Endothelial cell of umbilical vein (primary cell): ENCODE measurements around the gene ADIPOR2. TPM values are rescaled to one million over a fixed set of nuclear protein-coding genes. Genes with fewer than 3 reads are reported as not detected.

ENCODE experiments used
- BruUV-seq: library from RNA; stranded (reverse); fragments of 400-500 nt; replicated peaks from 2 replicates; lab custom pipeline; 2021; lab: Mats Ljungman, UMichigan
- CTCF ChIA-PET: fragments of 300-600, 350-600 bp; sonication (Branson Sonifier 250); formaldehyde crosslinking; loops from one replicate; lab custom pipeline; 2021; ENCODE audit warnings: antibody characterized with exemption, inconsistent platforms; lab: Charles Lee
- POLR2A ChIA-PET: fragments of 300-600, 350-600 bp; sonication (Branson Sonifier 250); formaldehyde crosslinking; loops from one replicate; lab custom pipeline; 2021; ENCODE audit warnings: antibody characterized with exemption, inconsistent platforms; lab: Charles Lee
- DNase-seq: peaks from one replicate; pipeline ENCODE4 v3.0.0-alpha.2; 2011; ENCODE audit warnings: low read depth, low spot score
- FAIRE-seq: peaks from 2 replicates; lab custom pipeline; 2011; peaks lifted over from hg19 to GRCh38; lab: Jason Lieb, UNC
- H2AFZ ChIP-seq: 2 replicates; pipeline ENCODE4 v1.6.0; 2012; ENCODE audit warnings: low read depth, low read length, control low read depth, inconsistent platforms
- H3K27ac ChIP-seq: 2 replicates; pipeline ENCODE4 v1.5.1; 2011; ENCODE audit warnings: low read depth, mild to moderate bottlenecking, control low read depth, low read length, moderate library complexity; ENCODE audit not compliant: insufficient read depth
- H3K27me3 ChIP-seq, 2 experiments: 2 replicates each; pipeline versions ENCODE4 v1.6.0 to v1.6.1; 2011; ENCODE audit warnings: low read length in 2 of 2, mixed read lengths in 1 of 2; ENCODE audit not compliant: control insufficient read depth in 2 of 2, insufficient read depth in 2 of 2
- H3K36me3 ChIP-seq, 2 experiments: 2 replicates in 1 of 2; 3 replicates in 1 of 2; pipeline ENCODE4 v1.5.1; 2011; ENCODE audit warnings: low read length in 2 of 2, mild to moderate bottlenecking in 1 of 2, moderate library complexity in 1 of 2; ENCODE audit not compliant: control insufficient read depth in 2 of 2, insufficient read depth in 2 of 2; ENCODE audit errors: extremely low read depth in 1 of 2
- H3K4me1 ChIP-seq: 3 replicates; pipeline ENCODE4 v1.5.1; 2011; ENCODE audit warnings: mild to moderate bottlenecking, low read length; ENCODE audit not compliant: control insufficient read depth, insufficient read depth; ENCODE audit errors: extremely low read depth
- H3K4me2 ChIP-seq: 2 replicates; pipeline ENCODE4 v1.6.1; 2011; ENCODE audit warnings: low read length, control low read depth, mixed read lengths; ENCODE audit not compliant: insufficient read depth
- H3K4me3 ChIP-seq, 3 experiments: fragments of 200-600 bp in 1 of 3; sonication (generic), shearing (Covaris generic) in 1 of 3; replicated peaks in 1 of 3; 2 replicates each; pipeline ENCODE4 v1.5.1; 2011 to 2016; ENCODE audit warnings: control low read depth in 3 of 3, low read length in 3 of 3, mild to moderate bottlenecking in 2 of 3, inconsistent platforms in 1 of 3, low read depth in 1 of 3, moderate library complexity in 1 of 3; ENCODE audit not compliant: insufficient read depth in 1 of 3
- H3K79me2 ChIP-seq: 2 replicates; pipeline ENCODE4 v1.6.0; 2012; ENCODE audit warnings: low read length, inconsistent platforms; ENCODE audit not compliant: control insufficient read depth, insufficient read depth
- H3K9ac ChIP-seq: replicated peaks from 2 replicates; pipeline ENCODE3; 2011; ENCODE audit warnings: low read length, control low read depth; ENCODE audit not compliant: insufficient read depth; ENCODE audit errors: extremely low read depth
- H3K9me1 ChIP-seq: replicated peaks from 3 replicates; pipeline ENCODE4 v1.6.0; 2011; ENCODE audit warnings: mild to moderate bottlenecking, low read length; ENCODE audit not compliant: control insufficient read depth, insufficient read depth; ENCODE audit errors: extremely low read depth
- H3K9me3 ChIP-seq: replicated peaks from 2 replicates; pipeline ENCODE4 v1.5.1; 2012; ENCODE audit warnings: low read length, inconsistent platforms; ENCODE audit not compliant: control insufficient read depth, insufficient read depth
- H4K20me1 ChIP-seq: replicated peaks from 2 replicates; pipeline ENCODE3; 2011; ENCODE audit warnings: mild to moderate bottlenecking, low read length; ENCODE audit not compliant: control insufficient read depth, insufficient read depth; ENCODE audit errors: extremely low read depth
- EZH2 ChIP-seq: IDR thresholded peaks from 2 replicates; pipeline ENCODE4 v1.6.1; 2012; ENCODE audit warnings: borderline replicate concordance, low read depth, mild to moderate bottlenecking, moderate library complexity, low read length, inconsistent platforms; ENCODE audit not compliant: severe bottlenecking
- FOS ChIP-seq: IDR thresholded peaks from 2 replicates; pipeline ENCODE4 v1.6.1; 2011; ENCODE audit warnings: mild to moderate bottlenecking, low read length, moderate library complexity, borderline replicate concordance; ENCODE audit not compliant: insufficient read depth
- GATA2 ChIP-seq: IDR thresholded peaks from 2 replicates; pipeline ENCODE4 v1.7.0; 2011; ENCODE audit warnings: low read depth, mild to moderate bottlenecking, moderate library complexity, mixed read lengths, low read length; ENCODE audit not compliant: insufficient read length, insufficient read depth
- JUN ChIP-seq: IDR thresholded peaks from 2 replicates; pipeline ENCODE4 v1.6.1; 2011; ENCODE audit warnings: borderline replicate concordance, low read depth; ENCODE audit not compliant: insufficient read length, insufficient read depth
- MYC ChIP-seq: IDR thresholded peaks from one replicate; pipeline ENCODE4 v1.6.1; 2011; ENCODE audit warnings: mild to moderate bottlenecking, low read depth, low read length
- POLR2A ChIP-seq: IDR thresholded peaks from 2 replicates; pipeline ENCODE4 v1.6.1; 2012; ENCODE audit warnings: low read depth, mild to moderate bottlenecking, control low read depth, low read length
- POLR2AphosphoS5 ChIP-seq: IDR thresholded peaks from 2 replicates; pipeline ENCODE4 v1.6.1; 2012; ENCODE audit warnings: low read depth, mild to moderate bottlenecking, control low read depth, low read length, moderate library complexity; ENCODE audit not compliant: insufficient read depth
- dilution Hi-C: fragments of 300-500 bp; cut with MboI; formaldehyde crosslinking; loops from one replicate; pipeline ENCODE4 v1.15.0; 2019; ENCODE audit warnings: low sequenced_read_pairs; ENCODE audit not compliant: extremely low pct_ligation_motif_present
- intact Hi-C: fragments of 100-400 bp; cut with micrococcal nuclease; formaldehyde crosslinking; loops from one replicate; pipeline ENCODE4 v1.10.0; 2022
- polyA plus RNA-seq, 4 experiments: library from polyadenylated mRNA; depleted of rRNA in 3 of 4; stranded (reverse) in 3 of 4; unstranded in 1 of 4; fragments of >200 nt; gene quantifications; 2 replicates each; pipeline versions ENCODE4 v1.2.1 to v1.2.3, GENCODE V29; 2011 to 2012; ENCODE audit warnings: missing spikeins in 1 of 4
- total RNA-seq: library from RNA; stranded (reverse); gene quantifications from 2 replicates; pipeline ENCODE4 v1.2.3, GENCODE V29; 2021
- TF ChIP-seq, protein P1 (sequence below): IDR thresholded peaks from 2 replicates; pipeline ENCODE4 v1.6.1; 2011; ENCODE audit not compliant: insufficient read depth, insufficient read length
- TF ChIP-seq, protein P2 (sequence below), 2 donors: IDR thresholded peaks; 1 replicate in 1 of 2; 2 replicates in 1 of 2; pipeline ENCODE4 v1.5.1; 2011; ENCODE audit warnings: low read length in 2 of 2, mild to moderate bottlenecking in 2 of 2, moderate library complexity in 2 of 2, control low read depth in 1 of 2, inconsistent platforms in 1 of 2, low read depth in 1 of 2; ENCODE audit not compliant: insufficient read depth in 1 of 2; ENCODE audit errors: extremely low read depth in 1 of 2

ADIPOR2 gene
- total and polyA plus RNA-seq, 2 donors (not counting 3 experiments of a cell fraction or from before 2014, with no cell fraction given) = 22.5 to 57.3 TPM

DNA sequence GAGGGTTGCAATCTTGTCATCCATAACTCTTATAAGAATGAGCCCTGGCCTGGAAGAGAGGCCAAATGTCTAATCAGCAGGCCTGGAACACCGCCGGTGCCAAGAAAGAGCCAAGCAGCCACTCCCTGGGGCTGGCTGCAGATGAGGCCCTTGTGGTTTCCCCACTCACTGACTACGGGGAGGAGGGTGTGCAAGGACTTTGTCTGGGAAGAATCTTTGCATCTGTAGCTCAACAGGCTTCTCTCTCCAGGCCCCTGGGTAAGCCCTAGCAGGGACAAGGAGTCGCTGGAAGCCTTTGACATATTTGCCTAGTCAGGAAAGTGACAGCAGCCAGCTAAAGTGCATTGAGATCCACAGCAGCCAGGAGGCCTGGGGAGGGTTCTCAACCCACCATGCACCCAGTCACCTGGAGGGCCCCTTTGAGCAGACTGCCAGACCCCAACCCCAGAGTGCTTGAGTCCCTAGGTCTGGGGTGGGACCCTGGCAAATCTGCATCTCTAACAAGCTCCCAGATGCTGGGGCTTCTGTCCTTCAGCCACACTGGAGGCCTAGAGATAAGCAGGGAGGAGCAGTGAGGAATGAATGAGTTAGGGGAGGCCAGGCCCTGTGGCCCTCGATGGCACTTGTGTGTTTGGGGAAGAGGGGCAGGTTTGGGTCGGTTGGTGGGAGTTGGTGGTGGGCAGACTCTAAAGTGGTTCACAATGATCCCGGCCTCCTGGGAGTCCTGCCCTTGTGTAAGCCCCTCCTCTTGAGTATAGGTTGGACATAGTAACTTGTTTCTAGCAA is 115.6 kb downstream of the ADIPOR2 start:
- ChIA-PET CTCF (interaction anchor here (1.7 kb wide), 1 partner anchor 134 kb away, joined by 6 read pairs; no protein-coding TSS in a partner anchor), POLR2A (no interaction called here)
- H3K4me2 ChIP-seq = no peak overlapping the region
- H3K9me1 ChIP-seq = no peaks in the 10 kb centered on the region
- H3K27me3 ChIP-seq = no peaks in the 10 kb centered on the region
- dilution Hi-C loops (no loop called here), intact Hi-C loops (no loop called here)
- FAIRE-seq (no peak), DNase-seq (no peak)
- H3K4me1 ChIP-seq = peaks cover 15% of the 10 kb centered on the region
- TF ChIP-seq GATA2 = no peak
- TF ChIP-seq EZH2 = no peak
- no peak for TF ChIP-seq POLR2A
- no peak for TF ChIP-seq MYC
- TF ChIP-seq, protein P1, sequence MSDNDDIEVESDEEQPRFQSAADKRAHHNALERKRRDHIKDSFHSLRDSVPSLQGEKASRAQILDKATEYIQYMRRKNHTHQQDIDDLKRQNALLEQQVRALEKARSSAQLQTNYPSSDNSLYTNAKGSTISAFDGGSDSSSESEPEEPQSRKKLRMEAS = no peak
- no peak for TF ChIP-seq POLR2AphosphoS5
- TF ChIP-seq, protein P2, sequence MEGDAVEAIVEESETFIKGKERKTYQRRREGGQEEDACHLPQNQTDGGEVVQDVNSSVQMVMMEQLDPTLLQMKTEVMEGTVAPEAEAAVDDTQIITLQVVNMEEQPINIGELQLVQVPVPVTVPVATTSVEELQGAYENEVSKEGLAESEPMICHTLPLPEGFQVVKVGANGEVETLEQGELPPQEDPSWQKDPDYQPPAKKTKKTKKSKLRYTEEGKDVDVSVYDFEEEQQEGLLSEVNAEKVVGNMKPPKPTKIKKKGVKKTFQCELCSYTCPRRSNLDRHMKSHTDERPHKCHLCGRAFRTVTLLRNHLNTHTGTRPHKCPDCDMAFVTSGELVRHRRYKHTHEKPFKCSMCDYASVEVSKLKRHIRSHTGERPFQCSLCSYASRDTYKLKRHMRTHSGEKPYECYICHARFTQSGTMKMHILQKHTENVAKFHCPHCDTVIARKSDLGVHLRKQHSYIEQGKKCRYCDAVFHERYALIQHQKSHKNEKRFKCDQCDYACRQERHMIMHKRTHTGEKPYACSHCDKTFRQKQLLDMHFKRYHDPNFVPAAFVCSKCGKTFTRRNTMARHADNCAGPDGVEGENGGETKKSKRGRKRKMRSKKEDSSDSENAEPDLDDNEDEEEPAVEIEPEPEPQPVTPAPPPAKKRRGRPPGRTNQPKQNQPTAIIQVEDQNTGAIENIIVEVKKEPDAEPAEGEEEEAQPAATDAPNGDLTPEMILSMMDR (IDR thresholded peaks at IDR 0.05; ENCODE audit: extremely low read depth in 1 of 2, insufficient read depth in 1 of 2, low read depth in 1 of 2, low read length in 2 of 2) = no peak
- no peak for TF ChIP-seq JUN
- TF ChIP-seq FOS = no peak
- no peaks in the 10 kb centered on the region for H3K9me3 ChIP-seq
- no peak overlapping the region for H3K4me3 ChIP-seq
- no peaks in the 10 kb centered on the region for H3K79me2 ChIP-seq
- no peaks in the 10 kb centered on the region for H3K36me3 ChIP-seq
- no peak overlapping the region for H2AFZ ChIP-seq
- no peak overlapping the region for H3K9ac ChIP-seq
- no TSS peak for BruUV-seq
- no peaks in the 10 kb centered on the region for H4K20me1 ChIP-seq
- H3K27ac ChIP-seq = no peak overlapping the region
